NCI-H2227 (cell line): Measurements from ENCODE around the gene ELL.
"Not testable (repeated sequence)": the region's sequence is repeated elsewhere in the genome, so short reads cannot be mapped to it uniquely, and the experiment has no call there.

Experiments
- DNase-seq: peaks from one replicate; lab custom pipeline; 2025; ENCODE audit not compliant: unreplicated experiment; lab: John Stamatoyannopoulos, UW

ELL gene

GRCh38 chr19:18532168-18532890, 10.5 kb upstream of the ELL start:
- no peak for DNase-seq

- DNase-seq: no peak
Observed at GRCh38 chr19:18531485-18531884, 9.6 kb upstream of the ELL start.

GRCh38 chr19:18529782-18530181, 7.9 kb upstream of the ELL start:
- no peak for DNase-seq

GRCh38 chr19:18526316-18526715, 4.4 kb upstream of the ELL start:
- no peak for DNase-seq

GRCh38 chr19:18523841-18524240, 2.0 kb upstream of the ELL start:
- no peak for DNase-seq

- DNase-seq: not testable (repeated sequence)
Observed at GRCh38 chr19:18522862-18523440, 1.1 kb upstream of the ELL start.

GRCh38 chr19:18522124-18522861, 423 bp upstream of the ELL start:
- peak; percentile 99 for DNase-seq

GRCh38 chr19:18520848-18521691, 800 bp downstream of the ELL start:
- no peak for DNase-seq

- DNase-seq: peak; percentile 50
Observed at GRCh38 chr19:18519962-18520847, 1.7 kb downstream of the ELL start.

- DNase-seq: no peak
Observed at GRCh38 chr19:18518639-18519038, 3.2 kb downstream of the ELL start.

GRCh38 chr19:18517606-18518005, 4.3 kb downstream of the ELL start:
- DNase-seq: no peak

GRCh38 chr19:18515959-18516358, 5.9 kb downstream of the ELL start:
- DNase-seq: no peak

- peak; percentile 17 for DNase-seq
Observed at GRCh38 chr19:18514800-18515682, 6.8 kb downstream of the ELL start.

- DNase-seq: no peak
Observed at GRCh38 chr19:18513868-18514267, 8.0 kb downstream of the ELL start.

- no peak for DNase-seq
Observed at GRCh38 chr19:18510216-18510615, 11.7 kb downstream of the ELL start.

- DNase-seq: no peak
Observed at GRCh38 chr19:18508585-18508984, 13.3 kb downstream of the ELL start.

- no peak for DNase-seq
Observed at GRCh38 chr19:18507727-18508440, 14.0 kb downstream of the ELL start.

- DNase-seq: no peak
Observed at GRCh38 chr19:18507021-18507726, 14.7 kb downstream of the ELL start.
